Stimulated activated CD4-positive, alpha-beta T cell treated with anti-CD3 and anti-CD28 coated beads, TNF-alpha, amount 100 ng/mL, for 48 hours (primary cell): ENCODE data around the gene ZNF132.
"Not testable (repeated sequence)": the region's sequence is repeated elsewhere in the genome, so short reads cannot be mapped to it uniquely, and the experiment has no call there.

Experiments used
- DNase-seq, 3 donors: peaks; one replicate each; pipeline ENCODE4 v3.0.0-alpha.2; 2020; ENCODE audit warnings: low read depth in 3 of 3

Gene ZNF132

GRCh38 chr19:58439576-58440554 is at the start of gene ZNF132:
TSS of gene ZNF132 (minus strand) at chr19:58440153. CDS start at chr19:58439821, 332 bp downstream.
- DNase-seq, result peak; percentile 86 to 94 (median 86)

- not testable (repeated sequence) for DNase-seq
Observed at GRCh38 chr19:58484349-58484748, 44.4 kb upstream of the ZNF132 start.

DNA sequence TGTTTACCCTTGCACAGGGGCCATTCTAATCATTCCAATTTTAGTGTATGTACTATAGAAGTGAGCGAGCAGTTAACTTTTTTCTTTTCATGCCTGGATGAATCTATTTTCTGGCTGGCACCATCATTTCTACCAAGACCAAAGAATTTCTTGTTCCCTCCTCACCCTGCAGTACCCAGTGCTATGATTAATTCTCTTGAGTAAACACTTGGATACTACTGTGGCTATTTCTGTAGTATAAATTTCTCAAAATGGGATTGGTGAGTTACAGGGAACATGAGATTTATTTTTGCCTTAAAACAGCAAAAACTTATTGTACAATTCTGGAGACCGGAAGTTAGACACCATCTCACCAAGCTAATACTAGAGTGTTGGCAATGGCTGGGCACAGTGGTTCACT is 43.8 kb upstream of the ZNF132 start:
- DNase-seq, result no peak

DNA sequence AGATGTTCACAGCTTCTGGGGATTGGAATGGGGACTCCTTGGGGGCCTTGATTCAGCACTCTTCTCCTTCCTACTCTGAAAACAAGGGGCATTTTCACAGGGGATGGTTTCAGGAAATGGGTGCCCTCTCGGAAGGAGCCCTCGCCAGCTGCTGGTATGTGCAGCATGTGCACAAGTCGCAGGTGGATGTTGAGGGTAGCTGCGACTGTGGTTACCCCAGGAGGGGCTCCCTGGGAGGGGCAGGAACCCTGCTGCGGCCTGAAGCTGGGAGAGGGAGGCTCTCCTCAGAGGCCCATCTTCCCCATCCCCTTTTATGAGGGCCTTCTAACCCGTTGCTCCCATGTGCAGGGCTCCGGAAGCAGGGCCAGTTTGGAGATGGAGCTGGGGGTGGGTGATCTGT is 42.4 kb upstream of the ZNF132 start:
- DNase-seq, result no peak

DNA sequence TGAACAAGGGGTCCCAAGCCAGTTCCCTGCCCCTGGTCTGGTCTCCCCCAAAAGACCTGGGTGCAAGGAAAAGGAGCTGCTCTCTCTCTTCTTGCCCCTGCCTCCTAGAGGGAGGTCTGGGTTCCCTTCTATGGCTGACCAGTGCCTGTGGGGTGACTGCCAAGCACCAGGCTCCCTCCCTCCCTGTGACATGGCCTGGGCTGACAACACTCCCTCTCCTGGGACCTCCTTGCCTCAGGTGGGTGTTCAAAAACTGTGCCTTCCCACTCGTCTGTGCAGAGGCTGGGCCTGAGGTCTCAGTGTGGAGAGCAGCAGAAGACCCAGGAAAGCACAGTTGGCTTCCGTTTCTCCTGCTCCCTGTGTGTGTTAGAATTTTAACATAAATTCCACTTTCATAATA is 40.9 kb upstream of the ZNF132 start:
- no peak for DNase-seq

DNA sequence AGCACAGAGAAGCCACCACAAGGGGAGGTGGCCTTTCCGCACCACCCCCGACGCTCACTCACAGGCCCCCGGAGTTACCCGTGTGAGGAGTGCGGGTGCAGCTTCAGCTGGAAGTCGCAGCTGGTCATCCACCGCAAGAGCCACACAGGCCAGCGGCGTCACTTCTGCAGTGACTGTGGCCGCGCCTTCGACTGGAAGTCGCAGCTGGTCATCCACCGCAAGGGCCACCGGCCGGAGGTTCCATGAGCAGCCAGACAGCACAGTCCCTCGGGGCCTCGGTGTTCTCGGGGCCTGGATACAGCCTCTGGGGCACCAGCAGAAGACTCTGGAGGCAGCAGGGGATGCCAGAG is 40.5 kb upstream of the ZNF132 start:
- no peak for DNase-seq

DNA sequence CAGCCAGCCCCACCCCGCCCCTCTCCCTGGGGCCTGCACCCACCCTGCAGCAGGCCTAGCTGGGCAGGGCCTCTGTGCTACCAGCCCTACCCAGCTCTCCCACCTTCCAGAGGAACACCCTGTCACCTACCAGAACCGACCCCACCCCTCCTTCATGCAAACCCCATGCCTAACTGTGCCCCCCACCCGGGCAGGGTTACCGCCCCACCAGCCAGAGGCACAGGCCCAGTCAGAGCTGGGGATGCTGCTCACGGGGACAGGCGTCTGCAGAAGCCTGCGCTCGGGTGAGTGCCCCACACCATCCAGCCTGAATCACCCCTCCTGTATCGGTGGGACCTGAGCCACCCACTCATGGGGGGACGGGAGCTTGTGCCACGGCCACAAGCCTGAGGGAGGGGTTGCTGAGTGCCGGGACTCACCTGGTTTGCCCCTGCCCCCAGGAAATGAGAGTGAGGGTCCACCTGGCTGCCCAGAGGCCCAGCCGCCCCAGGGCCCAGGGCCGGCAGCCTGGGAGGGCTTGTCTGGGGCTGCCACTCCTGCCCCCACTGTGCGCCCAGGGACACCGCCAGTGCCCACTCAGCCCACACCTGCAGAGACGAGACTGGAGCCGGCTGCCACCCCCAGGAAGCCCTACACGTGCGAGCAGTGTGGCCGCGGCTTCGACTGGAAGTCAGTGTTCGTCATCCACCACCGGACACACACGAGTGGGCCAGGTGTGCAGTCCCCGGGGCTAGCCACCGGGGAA is 40.0 kb upstream of the ZNF132 start:
- DNase-seq, result no peak

- DNase-seq, result no peak
Observed at GRCh38 chr19:58479303-58479702, 39.4 kb upstream of the ZNF132 start.

DNA sequence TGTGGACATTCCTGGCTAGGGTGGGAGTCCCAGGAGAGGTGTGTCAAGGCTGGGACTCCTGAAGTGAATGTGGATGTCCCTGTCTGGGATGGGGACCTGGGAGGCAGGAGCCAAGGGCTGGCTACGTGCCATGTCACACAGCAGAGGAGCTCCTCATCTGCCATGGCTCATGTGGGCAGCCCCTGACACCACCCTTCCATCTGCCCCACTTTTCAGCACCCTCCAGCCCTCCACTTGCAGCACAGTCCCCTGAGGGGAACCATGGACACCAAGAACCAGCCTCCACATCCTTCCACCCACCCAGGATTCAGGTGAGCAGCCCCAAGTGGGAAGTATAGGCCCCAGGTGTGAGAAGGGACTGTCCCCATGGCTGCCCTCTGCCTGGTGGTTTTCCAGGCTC is 37.9 kb upstream of the ZNF132 start:
- DNase-seq, result no peak

DNA sequence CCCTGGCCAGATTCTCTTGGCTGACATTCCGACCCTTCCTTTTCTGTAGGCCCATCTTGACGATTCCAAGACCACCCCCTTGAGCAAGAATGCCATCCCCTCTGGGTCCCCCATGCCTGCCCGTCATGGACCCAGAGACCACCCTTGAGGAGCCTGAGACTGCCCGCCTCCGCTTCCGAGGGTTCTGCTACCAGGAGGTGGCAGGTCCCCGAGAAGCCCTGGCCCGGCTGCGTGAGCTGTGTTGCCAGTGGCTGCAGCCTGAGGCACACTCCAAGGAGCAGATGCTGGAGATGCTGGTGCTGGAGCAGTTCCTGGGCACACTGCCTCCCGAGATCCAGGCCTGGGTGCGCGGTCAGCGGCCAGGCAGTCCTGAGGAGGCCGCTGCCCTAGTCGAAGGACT is 37.2 kb upstream of the ZNF132 start:
- no peak for DNase-seq

- no peak for DNase-seq
Observed at GRCh38 chr19:58476498-58477015, 36.6 kb upstream of the ZNF132 start.

DNA sequence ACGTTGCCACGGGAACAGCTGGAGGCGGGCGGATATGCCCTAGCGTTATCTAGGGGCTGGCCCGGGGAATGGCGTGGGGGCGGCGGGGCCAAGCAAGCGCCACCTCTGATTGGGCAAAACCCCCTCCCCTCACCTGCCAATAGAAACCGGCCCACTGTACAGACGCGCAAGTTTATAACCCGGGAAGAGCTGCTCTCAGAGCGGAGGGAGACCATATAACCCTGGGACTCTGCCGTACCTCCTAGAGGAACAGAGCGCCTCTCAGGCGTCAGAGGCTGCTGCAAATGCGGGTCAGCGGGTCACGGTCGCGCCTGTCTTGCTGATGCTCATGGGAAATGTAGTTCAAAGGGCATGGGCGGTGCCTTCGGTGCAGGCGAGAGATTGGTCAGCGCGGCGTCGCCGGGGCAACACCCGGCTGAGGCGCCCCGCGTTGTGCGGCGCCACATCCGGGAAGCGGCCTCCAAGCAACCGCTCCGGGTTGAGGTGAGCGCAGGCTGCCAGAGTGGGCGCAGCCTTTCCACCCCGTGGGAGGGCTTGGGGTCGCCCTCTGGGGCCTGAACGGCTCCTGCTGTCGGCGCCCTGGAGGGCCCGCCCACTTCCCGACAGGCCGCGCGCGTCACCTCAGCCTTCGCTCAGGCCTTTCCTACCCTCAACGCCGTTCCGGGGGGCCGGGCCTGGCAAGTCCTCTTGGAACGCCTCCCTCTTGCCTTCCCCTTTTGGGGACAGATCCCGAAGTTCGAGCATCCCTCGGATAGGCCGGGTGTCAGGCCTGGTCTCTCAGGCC is 36.0 kb upstream of the ZNF132 start, which contains the start of gene ZNF446:
ZNF446 (plus strand) TSS at position 639 of the 784 bp plus-strand sequence. CDS start 867 bp downstream, outside the sequence.
- DNase-seq, result peak; percentile 87 to 93 (median 93)

DNA sequence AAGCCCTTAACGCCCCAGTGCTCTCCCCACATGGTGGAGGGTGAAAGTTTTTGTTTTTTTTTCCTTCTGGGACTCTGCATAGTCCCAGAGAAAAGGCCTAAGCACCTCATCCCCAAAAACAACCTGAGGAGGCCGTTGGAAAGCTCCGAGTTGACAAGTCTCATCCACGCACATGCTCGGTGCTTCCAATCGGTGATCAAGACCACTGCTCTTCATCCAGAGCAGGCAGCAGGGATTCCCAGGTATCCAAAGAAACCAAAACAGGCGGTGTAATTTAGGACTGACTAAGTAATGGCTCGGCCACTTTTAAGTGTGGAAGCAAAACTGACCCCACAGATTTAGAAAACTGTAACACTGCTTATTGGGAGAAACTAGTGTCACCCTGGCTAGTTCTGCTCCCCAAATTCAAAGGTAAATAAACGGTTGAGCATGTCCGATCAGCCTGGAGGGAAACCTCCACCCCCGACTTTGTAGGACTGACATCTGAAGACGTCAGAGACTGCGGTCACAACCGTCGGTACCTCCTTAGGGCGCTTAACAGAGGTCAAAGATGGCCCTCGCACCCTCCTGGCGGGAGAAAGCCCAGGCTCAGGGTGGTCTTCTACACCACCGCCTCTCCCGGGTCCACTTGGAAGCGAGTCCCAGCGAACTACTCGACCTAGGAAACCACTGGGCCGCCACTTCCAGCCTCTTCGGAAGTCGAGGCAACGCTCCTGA is 35.2 kb upstream of the ZNF132 start:
- no peak for DNase-seq

GRCh38 chr19:58474291-58474996 is 34.5 kb upstream of the ZNF132 start:
- DNase-seq, result no peak

GRCh38 chr19:58473775-58474174 is 33.8 kb upstream of the ZNF132 start:
- no peak for DNase-seq

DNA sequence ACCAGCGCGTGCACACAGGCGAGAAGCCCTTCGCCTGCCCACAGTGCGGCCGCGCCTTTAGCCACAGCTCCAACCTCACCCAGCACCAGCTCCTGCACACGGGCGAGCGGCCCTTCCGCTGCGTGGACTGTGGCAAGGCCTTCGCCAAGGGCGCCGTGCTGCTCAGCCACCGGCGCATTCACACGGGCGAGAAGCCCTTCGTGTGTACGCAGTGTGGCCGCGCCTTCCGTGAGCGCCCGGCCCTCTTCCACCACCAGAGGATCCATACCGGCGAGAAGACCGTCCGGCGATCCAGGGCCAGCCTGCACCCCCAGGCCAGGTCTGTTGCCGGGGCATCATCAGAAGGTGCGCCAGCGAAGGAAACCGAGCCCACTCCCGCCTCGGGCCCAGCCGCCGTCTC is 31.8 kb upstream of the ZNF132 start:
- no peak for DNase-seq

DNA sequence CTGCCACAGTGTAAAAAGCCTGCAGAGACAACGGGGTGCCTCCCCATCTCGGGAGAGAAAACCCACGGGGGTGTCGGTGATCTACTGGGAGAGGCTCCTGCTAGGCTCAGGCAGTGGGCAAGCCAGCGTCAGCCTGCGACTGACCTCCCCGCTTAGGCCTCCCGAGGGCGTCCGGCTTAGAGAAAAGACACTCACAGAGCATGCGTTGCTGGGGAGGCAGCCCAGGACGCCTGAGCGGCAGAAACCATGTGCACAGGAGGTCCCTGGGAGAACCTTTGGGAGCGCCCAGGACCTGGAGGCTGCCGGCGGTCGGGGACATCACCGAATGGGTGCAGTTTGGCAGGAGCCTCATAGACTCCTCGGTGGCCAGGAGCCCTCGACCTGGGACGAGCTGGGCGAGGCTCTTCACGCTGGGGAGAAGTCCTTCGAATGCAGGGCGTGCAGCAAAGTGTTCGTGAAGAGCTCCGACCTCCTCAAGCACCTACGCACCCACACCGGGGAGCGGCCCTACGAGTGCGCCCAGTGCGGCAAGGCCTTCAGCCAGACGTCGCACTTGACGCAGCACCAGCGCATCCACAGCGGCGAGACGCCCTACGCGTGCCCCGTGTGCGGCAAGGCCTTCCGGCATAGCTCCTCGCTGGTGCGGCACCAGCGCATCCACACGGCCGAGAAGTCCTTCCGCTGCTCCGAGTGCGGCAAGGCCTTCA is 31.0 kb upstream of the ZNF132 start:
- not testable (repeated sequence) for DNase-seq

DNA sequence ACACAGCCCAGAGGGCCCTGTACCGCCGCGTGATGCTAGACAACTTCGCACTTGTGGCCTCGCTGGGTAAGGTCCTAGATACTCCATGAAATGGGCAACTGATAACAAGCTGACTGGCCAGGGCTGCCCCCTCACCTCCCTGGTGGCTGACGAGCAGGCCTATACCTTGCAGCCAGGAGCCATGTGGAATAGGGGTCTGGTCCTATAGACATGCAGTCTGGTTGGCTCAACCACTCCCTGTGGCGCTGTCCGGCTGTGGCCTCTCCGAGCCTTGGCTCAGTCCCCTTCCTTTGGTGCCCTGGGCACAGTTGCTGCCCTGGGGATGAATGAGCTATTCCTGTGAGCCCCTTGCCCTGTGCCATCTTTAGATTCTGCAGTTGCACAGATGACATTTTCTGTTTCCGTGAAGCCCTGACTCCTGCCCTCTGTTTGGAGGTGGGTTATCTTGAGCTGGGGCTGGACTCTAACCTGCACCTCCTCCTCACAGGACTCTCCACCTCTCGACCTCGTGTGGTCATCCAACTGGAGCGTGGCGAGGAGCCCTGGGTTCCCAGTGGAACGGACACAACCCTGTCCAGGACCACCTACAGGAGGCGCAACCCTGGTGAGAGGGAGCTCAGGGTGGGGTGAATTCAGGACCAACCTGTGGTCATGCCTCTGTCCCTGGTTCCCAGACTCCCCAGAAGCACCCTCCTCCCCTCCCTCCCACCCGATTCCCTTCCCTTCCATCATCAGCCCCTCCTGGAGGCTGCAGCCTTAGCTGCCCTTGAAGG is 29.5 kb upstream of the ZNF132 start:
- no peak for DNase-seq
